SK-N-SH (cell line): ENCODE measurements around the gene TBCCD1.

Source experiments
- EZH2phosphoT487 ChIP-seq: fragments of 200-600 bp; sonication (generic); IDR thresholded peaks from 2 replicates; pipeline ENCODE4 v1.6.1; 2017; ENCODE audit warnings: low read depth, mixed run types, mild to moderate bottlenecking, antibody characterized with exemption, moderate library complexity, borderline replicate concordance
- GABPA ChIP-seq: IDR thresholded peaks from 2 replicates; pipeline ENCODE4 v1.4.0; 2012; ENCODE audit warnings: low read depth, mild to moderate bottlenecking
- JUND ChIP-seq: IDR thresholded peaks from 2 replicates; pipeline ENCODE4 v1.4.0; 2012
- TF ChIP-seq, protein P1 (sequence below): fragments of 200-600 bp; sonication (generic); IDR thresholded peaks from 2 replicates; pipeline ENCODE4 v1.6.1; 2017; ENCODE audit warnings: antibody characterized with exemption, mild to moderate bottlenecking, moderate library complexity

DNA sequence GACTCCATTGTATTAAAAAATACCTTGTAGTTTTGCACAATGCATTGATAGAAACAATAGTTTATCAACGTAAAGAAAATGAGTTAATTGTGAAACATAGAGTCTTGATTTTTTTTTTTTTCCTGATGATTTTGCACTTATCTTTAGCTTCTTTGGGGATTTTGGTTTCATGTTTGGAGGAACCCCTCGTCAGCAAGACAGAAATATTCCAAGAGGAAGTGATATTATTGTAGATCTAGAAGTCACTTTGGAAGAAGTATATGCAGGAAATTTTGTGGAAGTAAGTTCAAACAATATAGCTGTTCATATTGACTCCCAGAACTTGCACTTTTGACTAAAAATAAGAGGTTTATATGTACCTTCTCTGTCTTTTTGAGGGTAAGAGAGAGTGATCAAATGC is 10.4 kb upstream of the TBCCD1 start:
- no peak for TF ChIP-seq JUND
- TF ChIP-seq, protein P1, sequence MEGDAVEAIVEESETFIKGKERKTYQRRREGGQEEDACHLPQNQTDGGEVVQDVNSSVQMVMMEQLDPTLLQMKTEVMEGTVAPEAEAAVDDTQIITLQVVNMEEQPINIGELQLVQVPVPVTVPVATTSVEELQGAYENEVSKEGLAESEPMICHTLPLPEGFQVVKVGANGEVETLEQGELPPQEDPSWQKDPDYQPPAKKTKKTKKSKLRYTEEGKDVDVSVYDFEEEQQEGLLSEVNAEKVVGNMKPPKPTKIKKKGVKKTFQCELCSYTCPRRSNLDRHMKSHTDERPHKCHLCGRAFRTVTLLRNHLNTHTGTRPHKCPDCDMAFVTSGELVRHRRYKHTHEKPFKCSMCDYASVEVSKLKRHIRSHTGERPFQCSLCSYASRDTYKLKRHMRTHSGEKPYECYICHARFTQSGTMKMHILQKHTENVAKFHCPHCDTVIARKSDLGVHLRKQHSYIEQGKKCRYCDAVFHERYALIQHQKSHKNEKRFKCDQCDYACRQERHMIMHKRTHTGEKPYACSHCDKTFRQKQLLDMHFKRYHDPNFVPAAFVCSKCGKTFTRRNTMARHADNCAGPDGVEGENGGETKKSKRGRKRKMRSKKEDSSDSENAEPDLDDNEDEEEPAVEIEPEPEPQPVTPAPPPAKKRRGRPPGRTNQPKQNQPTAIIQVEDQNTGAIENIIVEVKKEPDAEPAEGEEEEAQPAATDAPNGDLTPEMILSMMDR, result no peak
- TF ChIP-seq EZH2phosphoT487, result no peak
- TF ChIP-seq GABPA, result no peak
